Posterior cingulate gyrus (tissue), 11 donors: ENCODE data around the gene IL24.

Source experiments
- DNase-seq, 10 donors: peaks; one replicate each; pipeline versions ENCODE4 v3.0.0 to v3.0.0-alpha.2; 2020 to 2021; ENCODE audit warnings: mixed read lengths in 3 of 10
- intact Hi-C: fragments of 100-400 bp; cut with DNase I; formaldehyde crosslinking; loops from one replicate; pipeline ENCODE4 v1.15.1; 2023

Gene IL24

GRCh38 chr1:206947255-206947654, 50.0 kb downstream of the IL24 start:
- intact Hi-C loops: no loop called here
- no peak for DNase-seq

GRCh38 chr1:206949208-206949607, 52.0 kb downstream of the IL24 start:
- intact Hi-C loops: no loop called here
- peak in 1 of 10 donors; percentile 83 for DNase-seq

GRCh38 chr1:206949641-206950040, 52.4 kb downstream of the IL24 start:
- intact Hi-C loops: no loop called here
- DNase-seq: no peak

GRCh38 chr1:206951318-206952100, 54.3 kb downstream of the IL24 start:
- DNase-seq: no peak
- intact Hi-C loops: no loop called here

- intact Hi-C loops: no loop called here
Measured at GRCh38 chr1:206952171-206952570, 54.9 kb downstream of the IL24 start.

GRCh38 chr1:206953126-206953525, 55.9 kb downstream of the IL24 start:
- no peak for DNase-seq
- intact Hi-C loops: no loop called here

More at GRCh38 chr1:206952171-206952570, 54.9 kb downstream of the IL24 start:
- DNase-seq: no peak

- no peak for DNase-seq
- intact Hi-C loops: no loop called here
Measured at GRCh38 chr1:206953626-206954025, 56.4 kb downstream of the IL24 start.
